ENCODE measurements around the gene NRBP1.

NRBP1 gene

GRCh38 chr2:27428213-27428977, at the start of gene NRBP1:
Gene NRBP1 (plus strand): TSS chr2:27428631. CDS start chr2:27433274, 4,643 bp downstream.
- DNase-seq, result peak; percentile 80

DNA sequence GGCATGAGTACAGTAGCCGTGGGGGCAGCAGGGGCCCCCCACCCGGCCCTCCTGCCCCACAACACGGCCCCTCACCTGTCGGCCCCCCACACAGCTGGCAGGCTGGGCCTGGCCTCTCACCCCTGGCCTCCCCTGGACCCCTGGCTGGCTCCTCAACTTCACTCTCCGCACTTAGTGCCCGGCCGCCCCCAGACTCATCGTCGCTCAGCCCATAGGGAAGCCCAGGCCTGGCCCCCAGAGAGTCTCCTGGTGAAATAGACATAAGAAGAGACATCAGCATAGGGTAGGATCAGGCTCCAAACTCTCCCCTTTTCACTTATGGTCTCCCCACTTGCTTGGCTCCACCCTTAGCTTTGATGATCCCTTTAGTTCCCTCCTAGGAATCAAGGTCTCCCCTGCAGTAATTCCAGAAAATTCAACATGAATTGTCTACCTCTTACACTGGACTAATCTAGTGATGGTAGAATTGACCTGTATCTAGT, 49.6 kb upstream of the NRBP1 start:
- DNase-seq, result no peak

DNA sequence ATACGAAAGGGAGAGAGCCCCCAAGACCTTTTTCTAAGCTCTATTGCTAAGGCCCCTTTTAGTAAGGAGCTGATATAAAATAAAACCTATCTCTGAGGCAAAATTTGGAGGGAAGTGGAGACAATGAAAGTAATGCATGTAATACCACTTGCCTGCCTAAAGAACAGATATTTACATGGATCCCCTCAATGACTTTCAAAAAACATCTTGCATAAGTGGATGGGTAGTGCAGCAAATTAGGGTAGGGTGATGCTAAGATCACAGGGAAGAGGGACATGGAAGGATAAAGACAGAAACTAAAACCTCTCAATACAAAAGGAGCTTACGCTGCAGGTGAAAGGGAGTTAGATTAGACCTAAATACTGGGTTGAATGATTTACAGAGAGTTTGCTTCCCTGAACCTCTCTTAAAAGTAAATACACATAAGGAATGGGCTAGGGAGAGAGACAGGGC, 49.0 kb upstream of the NRBP1 start:
- DNase-seq, result no peak

- peak; percentile 43 for DNase-seq
Measured at GRCh38 chr2:27379836-27380625, 48.4 kb upstream of the NRBP1 start.

- DNase-seq, result peak; percentile 87
Measured at GRCh38 chr2:27380626-27381545, 47.5 kb upstream of the NRBP1 start, which contains the start of gene ZNF513. Gene ZNF513 (minus strand): TSS chr2:27380734. CDS start chr2:27380526, 208 bp downstream.

DNA sequence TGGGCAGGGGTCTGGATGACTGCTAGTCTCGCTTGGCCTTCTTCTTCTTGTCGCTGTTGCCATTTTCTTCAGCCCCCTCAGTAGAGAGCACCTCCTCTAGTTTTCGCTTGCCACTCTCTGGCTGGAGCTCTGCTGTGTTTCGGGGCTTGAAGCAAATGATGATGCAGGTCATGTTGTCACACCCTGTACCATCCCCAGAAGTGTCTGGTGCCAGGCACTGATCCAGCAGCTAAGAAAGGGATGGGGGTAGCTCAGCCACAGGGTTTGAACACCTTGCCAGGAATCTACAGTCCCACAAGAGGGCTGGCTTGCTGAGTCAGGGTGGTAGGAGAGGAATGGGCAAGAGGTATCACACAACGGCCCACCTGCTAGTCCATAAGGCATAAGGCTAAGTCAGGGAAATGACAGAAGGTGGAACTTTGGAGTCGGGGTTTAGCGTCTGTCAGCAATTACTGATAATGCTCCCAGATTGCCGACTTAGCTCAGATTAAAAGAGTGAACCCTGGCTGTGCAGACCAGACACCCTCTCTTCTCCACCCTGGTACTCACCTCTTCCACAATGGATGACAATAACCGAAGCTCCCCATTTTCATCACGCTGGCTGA, 46.8 kb upstream of the NRBP1 start:
- DNase-seq, result no peak

- no peak for DNase-seq
Measured at GRCh38 chr2:27390822-27391679, 37.4 kb upstream of the NRBP1 start.

DNA sequence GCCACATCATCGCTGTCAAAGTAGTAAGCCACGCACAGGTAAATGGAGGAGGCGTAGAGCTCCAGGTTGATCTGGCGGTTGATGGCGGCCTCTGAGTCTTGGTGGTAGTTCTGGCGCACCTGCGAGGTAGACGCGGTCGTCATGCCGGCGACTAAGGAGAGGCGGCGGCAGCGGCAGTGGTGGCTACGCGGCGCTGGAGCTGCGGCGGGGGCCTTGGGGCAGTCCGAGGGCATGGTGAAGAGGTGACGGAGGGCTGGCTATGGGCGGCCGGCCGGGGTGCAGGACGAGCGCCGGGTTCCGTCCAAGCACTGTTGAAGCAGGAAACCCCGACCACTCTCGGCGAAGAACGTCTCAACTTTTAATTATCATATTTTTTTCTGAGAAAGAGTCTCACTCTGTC, 35.2 kb upstream of the NRBP1 start:
- DNase-seq, result no peak

GRCh38 chr2:27398962-27399361, 29.5 kb upstream of the NRBP1 start:
- no peak for DNase-seq

DNA sequence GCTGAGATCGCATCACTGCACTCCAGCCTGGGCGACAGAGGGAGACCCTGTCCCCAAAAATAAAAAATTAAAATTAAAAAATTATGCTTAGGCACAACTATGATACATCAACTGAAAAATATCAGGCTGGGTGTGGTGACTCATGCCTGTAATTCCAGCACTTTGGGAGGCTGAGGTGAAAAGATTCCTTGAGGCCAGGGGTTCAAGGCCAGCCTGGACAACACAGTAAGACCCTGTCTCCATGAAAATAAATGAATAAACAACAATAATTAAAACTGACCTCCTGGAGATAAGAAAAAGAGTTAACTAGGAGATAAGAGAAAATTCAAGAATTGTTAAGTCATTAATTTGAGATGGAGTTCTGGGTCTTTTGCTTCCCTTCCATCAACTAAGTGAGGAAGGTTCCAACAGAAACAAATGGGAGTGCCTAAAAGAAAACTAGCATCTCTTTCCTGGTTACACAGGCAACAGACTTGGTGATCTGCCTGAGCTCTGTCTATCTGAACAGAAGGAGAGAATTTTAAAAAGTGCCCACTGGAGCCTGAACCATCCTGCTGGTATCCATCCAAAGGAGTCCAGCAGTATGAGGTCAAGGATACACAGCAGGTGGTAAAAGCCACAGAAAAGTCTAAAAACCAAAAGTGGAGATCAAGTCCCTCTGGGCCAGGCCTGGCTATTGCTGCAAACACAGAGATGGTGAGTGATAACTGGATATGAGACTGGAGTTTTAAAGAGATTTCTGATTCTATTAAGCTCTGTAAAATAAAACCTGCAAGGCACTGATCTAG, 27.9 kb upstream of the NRBP1 start:
- no peak for DNase-seq

GRCh38 chr2:27407798-27408491, 20.5 kb upstream of the NRBP1 start:
- DNase-seq, result peak; percentile 48

DNA sequence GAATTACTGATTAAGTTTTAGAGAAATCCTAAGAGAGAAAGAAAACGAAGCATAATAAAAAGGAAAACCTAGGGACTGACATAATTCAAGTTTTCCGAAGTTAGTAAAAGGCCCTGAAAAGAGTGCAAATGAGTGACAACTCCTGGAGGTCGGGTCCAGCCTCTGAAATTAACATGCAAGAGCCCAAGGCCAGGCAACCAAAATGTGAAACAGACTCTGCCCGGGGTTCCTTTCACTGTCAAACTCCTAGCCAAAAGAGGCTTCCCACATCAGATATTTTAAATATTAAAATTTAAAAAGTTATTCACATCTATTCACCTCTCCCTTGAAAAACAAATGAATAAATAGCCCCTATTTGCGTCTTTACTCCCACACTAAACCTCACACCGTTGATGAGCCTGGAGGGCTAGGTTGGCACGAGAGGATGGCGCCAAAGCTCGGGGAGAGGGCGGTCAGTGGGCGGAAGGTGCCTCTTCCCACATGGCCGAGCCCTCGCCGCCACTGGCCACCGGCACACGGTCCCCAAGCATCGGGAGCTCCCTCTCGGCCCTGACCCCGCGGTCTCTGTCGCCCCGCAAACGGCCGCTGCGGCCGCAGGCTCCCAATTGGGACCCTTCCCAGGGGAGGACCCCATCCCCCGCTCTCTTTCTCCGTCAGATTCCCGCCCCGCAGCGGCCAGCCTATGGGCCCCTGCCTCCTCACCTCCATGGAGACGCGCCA, 19.7 kb upstream of the NRBP1 start:
- no peak for DNase-seq

DNA sequence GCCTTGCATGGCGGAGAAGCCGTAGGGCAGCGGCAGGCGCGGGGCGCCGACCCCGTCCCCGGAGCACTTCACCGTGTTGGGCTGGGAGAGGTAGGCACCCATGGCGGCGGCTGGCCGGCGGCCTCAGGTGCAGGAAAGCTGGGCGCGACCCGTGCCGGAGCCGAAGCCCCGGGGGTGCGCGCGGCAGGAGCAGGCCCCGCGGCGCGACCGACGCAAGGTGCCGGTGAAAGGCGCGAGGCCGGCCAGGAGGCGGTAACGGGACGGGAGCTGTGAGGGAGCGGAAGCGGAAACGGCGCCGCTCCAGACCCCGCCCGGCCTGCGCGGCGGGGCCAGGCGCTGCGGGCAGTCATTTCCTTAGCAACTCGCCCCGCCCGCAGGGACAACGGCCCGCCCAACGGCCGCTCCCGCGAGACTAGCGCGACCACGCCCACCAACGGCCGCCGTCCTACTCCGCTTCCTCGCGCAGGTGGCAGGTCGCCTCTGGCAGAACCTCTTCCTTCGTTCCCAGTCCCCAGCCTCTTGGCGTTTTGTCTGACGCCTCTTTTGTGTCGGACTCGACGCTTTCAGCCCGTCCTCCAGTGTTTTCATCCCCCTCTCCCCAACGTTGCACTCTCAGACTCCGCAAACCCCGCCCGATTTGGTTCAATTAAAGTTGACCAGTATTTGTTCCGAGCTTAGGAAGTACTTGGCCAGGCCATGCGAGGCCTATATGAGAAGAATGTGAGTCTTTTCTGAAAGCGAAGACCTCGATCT, 18.9 kb upstream of the NRBP1 start, which contains the start of gene PPM1G:
Gene PPM1G, minus strand, starts transcription at position 271 of the 753 bp plus-strand sequence. Its CDS starts 169 bp downstream, at position 102.
- DNase-seq, result peak; percentile 88

DNA sequence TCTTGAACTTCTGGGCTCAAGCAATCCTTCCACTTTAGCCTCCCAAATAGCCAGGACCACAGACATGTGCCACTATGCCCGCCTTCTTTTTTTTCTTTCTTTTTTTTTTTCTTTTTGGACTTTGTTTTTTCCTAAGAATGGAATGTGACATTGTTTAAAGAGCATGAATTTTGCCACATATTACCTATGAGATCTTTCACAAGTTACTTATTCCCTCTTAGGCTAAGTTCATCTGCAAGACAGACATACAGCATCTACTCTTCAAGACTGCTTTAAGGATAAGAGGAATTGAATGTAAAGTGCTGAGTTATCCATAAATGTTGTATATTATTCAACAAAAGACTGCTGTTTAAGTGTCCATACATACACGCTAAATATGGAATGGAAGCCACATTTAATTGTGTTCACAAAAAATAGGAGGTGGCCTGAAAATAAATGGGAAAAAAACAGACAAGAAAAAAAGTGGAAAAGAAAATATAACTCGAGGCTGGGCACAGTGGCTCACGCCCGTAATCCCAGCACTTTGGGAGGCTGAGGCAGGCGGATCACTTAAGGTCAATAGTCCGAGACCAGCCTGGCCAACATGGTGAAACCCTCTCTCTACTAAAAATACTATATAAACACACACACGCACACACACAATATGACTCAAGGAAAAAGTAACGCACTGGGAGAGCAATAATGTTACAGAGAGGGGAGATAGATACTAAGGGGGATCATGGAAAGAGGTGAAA, 15.8 kb upstream of the NRBP1 start:
- DNase-seq, result no peak

- no peak for DNase-seq
Measured at GRCh38 chr2:27416151-27416550, 12.3 kb upstream of the NRBP1 start.

DNA sequence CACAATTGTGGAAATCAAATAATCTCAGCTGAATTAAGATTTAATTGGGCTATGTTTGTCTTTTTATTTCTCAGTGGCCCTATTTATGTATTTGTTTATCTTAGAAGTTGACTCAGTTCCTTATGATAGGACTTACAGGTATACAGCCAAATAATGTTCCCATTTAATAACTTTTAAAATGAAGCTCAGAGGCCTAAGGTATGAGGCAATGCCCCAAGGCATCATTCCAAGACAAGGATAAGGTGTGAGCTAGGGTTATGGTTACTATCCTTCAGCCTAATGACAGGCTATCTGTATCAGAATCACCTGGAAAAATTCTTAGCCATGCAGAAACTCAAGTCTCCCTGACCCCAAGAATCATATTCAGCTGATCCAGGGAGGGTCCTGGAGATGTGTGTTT, 7.4 kb upstream of the NRBP1 start:
- DNase-seq, result no peak

- no peak for DNase-seq
Measured at GRCh38 chr2:27421660-27422250, 6.7 kb upstream of the NRBP1 start.

All from NCI-H748 treated with DMSO at 0.1 percent for 48 hours (cell line).